NB4 (cell line): ENCODE results near the gene LIN54.

Experiments
- CTCF ChIP-seq: IDR thresholded peaks from one replicate; pipeline ENCODE4 v1.5.1; 2012; ENCODE audit warnings: low read depth, low read length
- MAX ChIP-seq: IDR thresholded peaks from 2 replicates; pipeline ENCODE4 v1.6.1; 2011; ENCODE audit warnings: low read depth, low read length
- MYC ChIP-seq: IDR thresholded peaks from 2 replicates; pipeline ENCODE4 v1.6.1; 2011; ENCODE audit warnings: low read depth, low read length
- POLR2A ChIP-seq: IDR thresholded peaks from 2 replicates; pipeline ENCODE4 v1.6.1; 2011; ENCODE audit warnings: mild to moderate bottlenecking; ENCODE audit not compliant: insufficient read length; ENCODE audit errors: extremely low read depth

- no peak for TF ChIP-seq CTCF
- TF ChIP-seq MYC, result no peak
- no peak for TF ChIP-seq POLR2A
- TF ChIP-seq MAX, result no peak
These were observed 76.2 kb downstream of the LIN54 start for GRCh38 chr4:82934441-82934840.
